Neural progenitor cell (in vitro differentiated cells): ENCODE measurements around the gene WDR45.

ENCODE experiments used
- CTCF ChIP-seq: fragments of 200-600 bp; sonication (generic); IDR thresholded peaks from 2 replicates; pipeline ENCODE4 v1.5.1; 2017; ENCODE audit warnings: antibody characterized with exemption, mild to moderate bottlenecking
- EZH2 ChIP-seq: fragments of 200-600 bp; sonication (generic); IDR thresholded peaks from 2 replicates; pipeline ENCODE4 v1.6.1; 2017; ENCODE audit warnings: antibody characterized with exemption, mild to moderate bottlenecking, moderate library complexity
- EZH2phosphoT487 ChIP-seq: fragments of 200-600 bp; sonication (generic); IDR thresholded peaks from 2 replicates; pipeline ENCODE4 v1.6.1; 2017; ENCODE audit warnings: antibody characterized with exemption

- TF ChIP-seq CTCF = no peak
- TF ChIP-seq EZH2 = no peak
- no peak for TF ChIP-seq EZH2phosphoT487
Observed at GRCh38 chrX:49029876-49030275, 49.8 kb downstream of the WDR45 start.
